Neuronal stem cell (in vitro differentiated cells): ENCODE results near the gene LMTK3.

Experiments
- DNase-seq: peaks from one replicate; pipeline ENCODE4 v3.0.0-alpha.2; 2013; ENCODE audit warnings: low spot score
- H2AFZ ChIP-seq: one replicate; pipeline ENCODE4 v1.6.1; 2013; ENCODE audit warnings: mild to moderate bottlenecking, low read length, inconsistent platforms
- H2AK5ac ChIP-seq: 2 replicates; pipeline ENCODE4 v1.6.1; 2013; ENCODE audit warnings: low read depth, mild to moderate bottlenecking, inconsistent platforms, low read length, moderate library complexity, mixed read lengths
- H2BK120ac ChIP-seq: 2 replicates; pipeline ENCODE4 v1.6.1; 2013; ENCODE audit warnings: low read depth, mild to moderate bottlenecking, inconsistent platforms, low read length, moderate library complexity, mixed read lengths
- H2BK12ac ChIP-seq: one replicate; pipeline ENCODE4 v1.6.1; 2013; ENCODE audit warnings: low read length, inconsistent platforms
- H2BK15ac ChIP-seq: 2 replicates; pipeline ENCODE4 v1.6.1; 2013; ENCODE audit warnings: mild to moderate bottlenecking, low read length, inconsistent platforms, mixed read lengths
- H2BK5ac ChIP-seq: one replicate; pipeline ENCODE4 v1.6.1; 2013; ENCODE audit warnings: inconsistent platforms, mild to moderate bottlenecking, low read length, moderate library complexity
- H3K14ac ChIP-seq: one replicate; pipeline ENCODE4 v1.6.1; 2013; ENCODE audit warnings: low read length, inconsistent platforms
- H3K18ac ChIP-seq: 2 replicates; pipeline ENCODE4 v1.6.1; 2013; ENCODE audit warnings: low read length, inconsistent platforms
- H3K23ac ChIP-seq: 2 replicates; pipeline ENCODE4 v1.6.1; 2013; ENCODE audit warnings: low read depth, mild to moderate bottlenecking, mixed read lengths, low read length, inconsistent platforms; ENCODE audit not compliant: poor library complexity
- H3K27ac ChIP-seq: replicated peaks from 3 replicates; pipeline ENCODE4 v1.5.1; 2013; ENCODE audit warnings: low read length, inconsistent platforms
- H3K27me3 ChIP-seq, 3 experiments: 2 replicates each; pipeline ENCODE4 v1.6.1; 2013; ENCODE audit warnings: low read length in 3 of 3, mild to moderate bottlenecking in 2 of 3, inconsistent platforms in 1 of 3, low read depth in 1 of 3, mixed read lengths in 1 of 3, moderate library complexity in 1 of 3; ENCODE audit not compliant: control insufficient read depth in 3 of 3, insufficient read depth in 3 of 3
- H3K36me3 ChIP-seq, 2 donors: replicated peaks in 1 of 2; 2 replicates each; pipeline ENCODE4 v1.6.1; 2013; ENCODE audit warnings: low read length in 2 of 2; ENCODE audit not compliant: control insufficient read depth in 2 of 2, insufficient read depth in 2 of 2
- H3K4ac ChIP-seq: 2 replicates; pipeline ENCODE4 v1.6.1; 2013; ENCODE audit warnings: inconsistent platforms, mild to moderate bottlenecking, low read length, moderate library complexity
- H3K4me1 ChIP-seq, 2 donors: 1 replicate in 1 of 2; 2 replicates in 1 of 2; pipeline ENCODE4 v1.6.1; 2013; ENCODE audit warnings: low read length in 2 of 2, low read depth in 1 of 2; ENCODE audit not compliant: control insufficient read depth in 2 of 2, insufficient read depth in 1 of 2
- H3K4me2 ChIP-seq: one replicate; pipeline ENCODE4 v1.6.1; 2013; ENCODE audit warnings: mild to moderate bottlenecking, low read length, inconsistent platforms; ENCODE audit not compliant: insufficient read depth, poor library complexity, severe bottlenecking
- H3K4me3 ChIP-seq, 2 donors: 2 replicates each; pipeline ENCODE4 v1.5.1; 2013; ENCODE audit warnings: low read length in 2 of 2, mild to moderate bottlenecking in 2 of 2, inconsistent platforms in 1 of 2, moderate library complexity in 1 of 2
- H3K79me1 ChIP-seq: one replicate; pipeline ENCODE4 v1.6.1; 2013; ENCODE audit warnings: low read depth, mild to moderate bottlenecking, inconsistent platforms, low read length, moderate library complexity
- H3K9ac ChIP-seq: one replicate; pipeline ENCODE4 v1.6.1; 2013; ENCODE audit warnings: mild to moderate bottlenecking, low read depth, low read length, inconsistent platforms; ENCODE audit not compliant: poor library complexity
- H3K9me3 ChIP-seq, 2 donors: replicated peaks in 1 of 2; 2 replicates each; pipeline versions ENCODE3 to v1.6.1; 2013; ENCODE audit warnings: low read length in 2 of 2, mild to moderate bottlenecking in 2 of 2, inconsistent platforms in 1 of 2, low read depth in 1 of 2, mixed read lengths in 1 of 2, moderate library complexity in 1 of 2; ENCODE audit not compliant: control insufficient read depth in 2 of 2, insufficient read depth in 1 of 2
- H4K8ac ChIP-seq: one replicate; pipeline ENCODE4 v1.6.1; 2013; ENCODE audit warnings: low read depth, mild to moderate bottlenecking, inconsistent platforms, low read length, moderate library complexity
- H4K91ac ChIP-seq: one replicate; pipeline ENCODE4 v1.6.1; 2013; ENCODE audit warnings: low read length, low read depth, mild to moderate bottlenecking, inconsistent platforms; ENCODE audit not compliant: poor library complexity
- WGBS, 2 donors: extraction: QIAGEN DNeasy Blood & Tissue Kit; methylation state at CpG; one replicate each; pipeline ENCODE4 v1.1.7; 2013; ENCODE audit warnings: missing lambda C conversion rate in 2 of 2, mixed read lengths in 1 of 2; ENCODE audit not compliant: insufficient read length in 2 of 2, insufficient replicate concordance in 1 of 2; ENCODE audit errors: extremely low coverage in 2 of 2; 5-methylcytosine and 5-hydroxymethylcytosine counted together

LMTK3 gene

GRCh38 chr19:48446579-48446978, 65.1 kb downstream of the LMTK3 start:
- Histone ChIP-seq H3K79me1 (peaks cover 10% of the 10 kb centered on the region), H3K23ac (no peak overlapping the region), H3K9ac (no peak overlapping the region), H3K14ac (no peak overlapping the region), H3K4me2 (peak overlapping the region; percentile 98), H3K4me1 (peaks cover 9 to 10% of the 10 kb centered on the region in 2 donors), H3K9me3 (peaks cover 0 to 3% of the 10 kb centered on the region in 2 donors), H2BK12ac (no peak overlapping the region), H3K27ac (no peak overlapping the region), H2AK5ac (no peak overlapping the region), H3K4ac (no peak overlapping the region), H3K36me3 (peaks cover 26 to 48% of the 10 kb centered on the region in 2 donors), H2BK5ac (peak overlapping the region; percentile 55), H2AFZ (peak overlapping the region; percentile 79), H4K91ac (no peak overlapping the region), H2BK15ac (no peak overlapping the region), H3K18ac (no peak overlapping the region), H3K27me3 (no peaks in the 10 kb centered on the region), H3K4me3 (peak overlapping the region; percentile 93 to 95), H2BK120ac (no peak overlapping the region), H4K8ac (no peak overlapping the region)
- no peak for DNase-seq
- WGBS, 2 donors, result no CpG with 5 or more reads among the region's 7 CpGs

GRCh38 chr19:48445606-48446481, 65.8 kb downstream of the LMTK3 start, which contains the start of gene GRWD1:
TSS of gene GRWD1 (plus strand) at chr19:48445983. CDS start at chr19:48446006, 23 bp downstream.
- DNase-seq, result peak; percentile 93
- H4K91ac ChIP-seq, result no peak within 1 kb of the TSS
- peak within 1 kb of the TSS; percentile 89 for H3K27ac ChIP-seq
- H3K4me1 ChIP-seq, result peaks cover 9 to 10% of the 10 kb centered on the region in 2 donors
- peak within 1 kb of the TSS; percentile 31 for H3K18ac ChIP-seq
- H4K8ac ChIP-seq, result no peak within 1 kb of the TSS
- H3K4me2 ChIP-seq, result peak within 1 kb of the TSS; percentile 98
- WGBS, 2 donors, result no CpG with 5 or more reads among the region's 61 CpGs
- H3K4me3 ChIP-seq, result peak within 1 kb of the TSS; percentile 93 to 95
- H3K27me3 ChIP-seq, result no peaks in the 10 kb centered on the region
- H3K9me3 ChIP-seq, result peaks cover 0 to 3% of the 10 kb centered on the region in 2 donors
- no peak within 1 kb of the TSS for H3K4ac ChIP-seq
- no peak within 1 kb of the TSS for H2BK120ac ChIP-seq
- no peak within 1 kb of the TSS for H2BK12ac ChIP-seq
- peaks cover 19 to 40% of the 10 kb centered on the region in 2 donors for H3K36me3 ChIP-seq
- peak within 1 kb of the TSS; percentile 79 for H2AFZ ChIP-seq
- peaks cover 13% of the 10 kb centered on the region for H3K79me1 ChIP-seq
- no peak within 1 kb of the TSS for H2AK5ac ChIP-seq
- H3K14ac ChIP-seq, result no peak within 1 kb of the TSS
- H3K23ac ChIP-seq, result no peak within 1 kb of the TSS
- no peak within 1 kb of the TSS for H2BK15ac ChIP-seq
- peak within 1 kb of the TSS; percentile 55 for H2BK5ac ChIP-seq
- H3K9ac ChIP-seq, result no peak within 1 kb of the TSS

- H2AFZ ChIP-seq, result peak overlapping the region; percentile 79
- no peak overlapping the region for H2BK12ac ChIP-seq
- H3K9me3 ChIP-seq, result peaks cover 0 to 3% of the 10 kb centered on the region in 2 donors
- no peak overlapping the region for H2BK5ac ChIP-seq
- no peak overlapping the region for H3K18ac ChIP-seq
- peak overlapping the region; percentile 89 for H3K27ac ChIP-seq
- H2BK15ac ChIP-seq, result no peak overlapping the region
- H4K91ac ChIP-seq, result no peak overlapping the region
- no CpG with 5 or more reads among the region's 6 CpGs for WGBS, 2 donors
- peak overlapping the region; percentile 93 to 95 for H3K4me3 ChIP-seq
- no peak overlapping the region for H4K8ac ChIP-seq
- no peak overlapping the region for H2AK5ac ChIP-seq
- H3K9ac ChIP-seq, result no peak overlapping the region
- no peak overlapping the region for H3K23ac ChIP-seq
- peaks cover 13% of the 10 kb centered on the region for H3K79me1 ChIP-seq
- H3K4me2 ChIP-seq, result peak overlapping the region; percentile 56
- no peak overlapping the region for H3K4ac ChIP-seq
- no peak for DNase-seq
- H3K14ac ChIP-seq, result no peak overlapping the region
- H2BK120ac ChIP-seq, result no peak overlapping the region
- H3K27me3 ChIP-seq, result no peaks in the 10 kb centered on the region
- peaks cover 9 to 10% of the 10 kb centered on the region in 2 donors for H3K4me1 ChIP-seq
- peaks cover 14 to 34% of the 10 kb centered on the region in 2 donors for H3K36me3 ChIP-seq
These were observed 66.4 kb downstream of the LMTK3 start for GRCh38 chr19:48445256-48445605.

- H4K91ac ChIP-seq, result no peak overlapping the region
- no peak overlapping the region for H2BK120ac ChIP-seq
- no peak overlapping the region for H2BK12ac ChIP-seq
- H3K27me3 ChIP-seq, result no peaks in the 10 kb centered on the region
- peaks cover 12 to 32% of the 10 kb centered on the region in 2 donors for H3K36me3 ChIP-seq
- H3K18ac ChIP-seq, result no peak overlapping the region
- WGBS, 2 donors, result no CpG with 5 or more reads among the region's 3 CpGs
- peaks cover 9 to 10% of the 10 kb centered on the region in 2 donors for H3K4me1 ChIP-seq
- H4K8ac ChIP-seq, result no peak overlapping the region
- H2BK5ac ChIP-seq, result no peak overlapping the region
- H3K79me1 ChIP-seq, result peaks cover 13% of the 10 kb centered on the region
- H2BK15ac ChIP-seq, result no peak overlapping the region
- no peak overlapping the region for H3K9ac ChIP-seq
- peak overlapping the region in 1 of 2 donors; percentile 95 for H3K4me3 ChIP-seq
- no peak overlapping the region for H3K4me2 ChIP-seq
- no peak overlapping the region for H3K27ac ChIP-seq
- no peak overlapping the region for H3K4ac ChIP-seq
- DNase-seq, result no peak
- H2AFZ ChIP-seq, result peak overlapping the region; percentile 79
- no peak overlapping the region for H3K23ac ChIP-seq
- no peak overlapping the region for H3K14ac ChIP-seq
- H3K9me3 ChIP-seq, result peaks cover 0 to 3% of the 10 kb centered on the region in 2 donors
- H2AK5ac ChIP-seq, result no peak overlapping the region
These were observed 66.8 kb downstream of the LMTK3 start for GRCh38 chr19:48444936-48445200.
